Cardiac muscle cell (in vitro differentiated cells and primary cell): ENCODE data around the gene LPP. TPM values are rescaled to one million over a fixed set of nuclear protein-coding genes. Genes with fewer than 3 reads are reported as not detected.

Experiments used
- DNase-seq, 2 donors: peaks; one replicate each; pipeline versions ENCODE4 v3.0.0 to v3.0.0-alpha.2; 2010 to 2017; ENCODE audit warnings: low read depth in 1 of 2, low spot score in 1 of 2
- H3K27ac ChIP-seq: fragments of 200-600 bp; sonication (generic); 2 replicates; pipeline ENCODE4 v1.5.1; 2016
- H3K27me3 ChIP-seq: fragments of 200-600 bp; sonication (generic); 2 replicates; pipeline ENCODE4 v1.6.0; 2016; ENCODE audit warnings: control low read depth
- H3K36me3 ChIP-seq: fragments of 200-600 bp; sonication (generic); 2 replicates; pipeline ENCODE4 v1.5.1; 2016; ENCODE audit warnings: control low read depth
- H3K4me1 ChIP-seq: fragments of 200-600 bp; sonication (generic); 2 replicates; pipeline ENCODE4 v1.8.1; 2017; ENCODE audit warnings: low read depth, mild to moderate bottlenecking, mixed run types
- H3K4me3 ChIP-seq: fragments of 200-600 bp; sonication (generic); 2 replicates; pipeline ENCODE4 v1.5.1; 2016; ENCODE audit warnings: mild to moderate bottlenecking
- H3K9me3 ChIP-seq: fragments of 200-600 bp; sonication (generic); 2 replicates; pipeline ENCODE4 v1.5.1; 2017; ENCODE audit warnings: low read depth, mild to moderate bottlenecking, control low read depth
- CTCF ChIP-seq: IDR thresholded peaks from 2 replicates; pipeline ENCODE4 v1.5.1; 2012; ENCODE audit warnings: low read depth, mild to moderate bottlenecking, low read length
- polyA plus RNA-seq: library from polyadenylated mRNA; unstranded; fragments of >200 nt; fragmentation: Nextera tagmentation; extraction: Ambion mirVana; gene quantifications from 2 replicates; pipeline ENCODE4 v1.2.1, GENCODE V29; 2016
- total RNA-seq: library from RNA; depleted of rRNA; stranded (reverse); fragments of >200 nt; gene quantifications from 2 replicates; pipeline ENCODE4 v1.2.3, GENCODE V29; 2016

The LPP gene
- total and polyA plus RNA-seq, 2 experiments from 2014 or later: 21.4 to 45.2 TPM

GRCh38 chr3:188305220-188305619 lies 151.3 kb downstream of the LPP start:
- no peak overlapping the region for H3K27ac ChIP-seq
- no peaks in the 10 kb centered on the region for H3K27me3 ChIP-seq
- TF ChIP-seq CTCF: no peak
- H3K36me3 ChIP-seq: no peaks in the 10 kb centered on the region
- no peaks in the 10 kb centered on the region for H3K9me3 ChIP-seq
- H3K4me3 ChIP-seq: no peak overlapping the region
- H3K4me1 ChIP-seq: no peaks in the 10 kb centered on the region
- DNase-seq: no peak

- Histone ChIP-seq H3K4me1 (no peaks in the 10 kb centered on the region), H3K9me3 (no peaks in the 10 kb centered on the region), H3K27me3 (no peaks in the 10 kb centered on the region), H3K27ac (no peak overlapping the region), H3K4me3 (no peak overlapping the region), H3K36me3 (no peaks in the 10 kb centered on the region)
- no peak for DNase-seq
- TF ChIP-seq CTCF: no peak
Measured at GRCh38 chr3:188306435-188307005, 152.6 kb downstream of the LPP start.

GRCh38 chr3:188309437-188310269 lies 155.7 kb downstream of the LPP start:
- Histone ChIP-seq H3K4me1 (no peaks in the 10 kb centered on the region), H3K27me3 (no peaks in the 10 kb centered on the region), H3K36me3 (no peaks in the 10 kb centered on the region), H3K9me3 (no peaks in the 10 kb centered on the region), H3K4me3 (no peak overlapping the region), H3K27ac (no peak overlapping the region)
- no peak for TF ChIP-seq CTCF
- no peak for DNase-seq

- Histone ChIP-seq H3K27me3 (no peaks in the 10 kb centered on the region), H3K27ac (no peak overlapping the region), H3K9me3 (no peaks in the 10 kb centered on the region), H3K36me3 (no peaks in the 10 kb centered on the region), H3K4me1 (no peaks in the 10 kb centered on the region), H3K4me3 (no peak overlapping the region)
- no peak for TF ChIP-seq CTCF
- no peak for DNase-seq
Measured at GRCh38 chr3:188310270-188310710, 156.3 kb downstream of the LPP start.

- H3K27ac ChIP-seq: no peak overlapping the region
- H3K4me1 ChIP-seq: no peaks in the 10 kb centered on the region
- DNase-seq: no peak
- no peaks in the 10 kb centered on the region for H3K9me3 ChIP-seq
- no peaks in the 10 kb centered on the region for H3K36me3 ChIP-seq
- no peak for TF ChIP-seq CTCF
- no peak overlapping the region for H3K4me3 ChIP-seq
- no peaks in the 10 kb centered on the region for H3K27me3 ChIP-seq
Measured at GRCh38 chr3:188315553-188315952, 161.6 kb downstream of the LPP start.
